OCI-LY3 (cell line): ENCODE measurements around the gene RELL1.

Experiments
- CTCF ChIP-seq: fragments of 200-600, 300-600 bp; sonication (generic); IDR thresholded peaks from 2 replicates; pipeline ENCODE4 v1.5.1; 2014; ENCODE audit warnings: antibody characterized with exemption, low read length, low read depth
- EZH2phosphoT487 ChIP-seq: fragments of 200-600 bp; shearing (Covaris generic); IDR thresholded peaks from 2 replicates; pipeline ENCODE4 v1.6.1; 2018; ENCODE audit warnings: antibody characterized with exemption, mixed run types, low read depth

DNA sequence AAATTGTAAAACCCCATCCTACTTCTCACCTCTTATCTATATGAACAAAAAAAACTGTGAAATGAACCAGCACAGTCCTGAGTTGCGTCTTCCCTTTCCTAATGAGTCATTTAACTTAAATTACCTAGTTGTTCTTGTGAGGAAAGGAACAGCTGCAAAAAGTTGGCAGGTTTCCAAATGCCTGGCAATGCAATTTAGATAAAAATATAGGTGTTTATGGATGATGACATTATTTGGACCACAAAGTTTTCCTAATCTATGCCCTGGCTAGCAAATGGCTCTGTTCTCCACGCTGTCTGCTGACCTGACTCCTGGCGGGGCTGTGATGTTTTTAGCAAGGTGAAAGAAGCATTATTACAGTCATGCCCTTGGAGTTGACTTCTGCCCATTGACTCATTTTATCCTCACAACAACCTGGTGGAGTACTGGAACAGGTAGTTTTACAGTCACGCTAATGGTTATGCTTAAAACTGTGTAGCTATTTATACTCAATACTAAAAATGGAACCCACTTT is 29.8 kb upstream of the RELL1 start:
- TF ChIP-seq CTCF (no peak), EZH2phosphoT487 (no peak)
